ENCODE measurements around the gene AK9. TPM values are rescaled to one million over a fixed set of nuclear protein-coding genes. Genes with fewer than 3 reads are reported as not detected.

AK9 gene
- total and polyA plus RNA-seq, 2 of the 8 experiments (the other 6 are each of a cell fraction or from before 2014, with no cell fraction given): 1.8 to 2.2 TPM

GRCh38 chr6:109718991-109719390, 28.0 kb upstream of the AK9 start:
- Histone ChIP-seq H3K27ac (ENCODE audit: low read depth, low read length) (no peak overlapping the region), H3K79me2 (ENCODE audit: control insufficient read depth in 1 of 2, insufficient read depth in 2 of 2, low read length in 2 of 2) (no peaks in the 10 kb centered on the region; a peak in 1 of 4 replicates), H3K4me3 (ENCODE audit: extremely low read depth in 1 of 4, insufficient read depth in 2 of 4, low read depth in 3 of 4, low read length in 4 of 4) (no peak overlapping the region), H2BK15ac (ENCODE audit: low read length) (no peak overlapping the region), H3K14ac (ENCODE audit: insufficient read length) (no peak overlapping the region), H4K20me1 (replicated peaks in 1 of 2; ENCODE audit: control insufficient read depth in 1 of 2, insufficient read depth in 2 of 2, low read length in 2 of 2) (peaks cover 0 to 2% of the 10 kb centered on the region in 2 experiments), H3K4ac (replicated peaks; ENCODE audit: insufficient read length, low read depth, low read length) (no peak overlapping the region), H3K79me1 (ENCODE audit: low read depth, low read length) (no peaks in the 10 kb centered on the region; the same call in none of the 2 replicates), H4K91ac (replicated peaks; ENCODE audit: insufficient read length, low read length) (no peak overlapping the region), H3K23me2 (ENCODE audit: low read depth, low read length) (no peaks in the 10 kb centered on the region), H2BK5ac (ENCODE audit: low read depth, low read length) (no peak overlapping the region), H3K9me3 (ENCODE audit: insufficient read depth in 2 of 2, low read depth in 1 of 2, low read length in 1 of 2) (no peaks in the 10 kb centered on the region), H3K23ac (ENCODE audit: insufficient read length) (no peak overlapping the region), H2BK120ac (replicated peaks; ENCODE audit: low read depth, low read length) (no peak overlapping the region), H3K4me2 (ENCODE audit: insufficient read depth in 1 of 2, low read depth in 2 of 2, low read length in 2 of 2) (no peak overlapping the region), H3K18ac (ENCODE audit: extremely low read depth, low read length) (no peak overlapping the region), H2AFZ (ENCODE audit: low read length) (no peak overlapping the region), H4K5ac (ENCODE audit: insufficient read length, low read depth, low read length) (no peak overlapping the region), H3K56ac (replicated peaks; ENCODE audit: insufficient read length, low read depth, low read length) (no peak overlapping the region), H2BK20ac (ENCODE audit: low read length) (no peak overlapping the region), H3K9ac (replicated peaks in 1 of 4; ENCODE audit: extremely low read depth in 1 of 4, low read depth in 3 of 4, low read length in 3 of 4) (no peak overlapping the region), H3K4me1 (replicated peaks in 1 of 4; ENCODE audit: control insufficient read depth in 3 of 4, insufficient read depth in 4 of 4, low read length in 3 of 4) (no peaks in the 10 kb centered on the region), H3K27me3 (replicated peaks in 1 of 4; ENCODE audit: control insufficient read depth in 3 of 4, extremely low read depth in 1 of 4, insufficient read depth in 3 of 4, low read length in 3 of 4) (peaks cover 0 to 1% (median 0%) of the 10 kb centered on the region in 4 experiments; a peak in 1 of 7 replicates), H3K36me3 (ENCODE audit: control insufficient read depth in 2 of 4, insufficient read depth in 4 of 4, low read length in 3 of 4) (no peaks in the 10 kb centered on the region; a peak in 1 of 8 replicates), H2AK5ac (ENCODE audit: low read depth, low read length) (no peak overlapping the region), H4K8ac (ENCODE audit: extremely low read depth, insufficient read depth, low read length) (no peak overlapping the region), H2BK12ac (ENCODE audit: low read depth, low read length) (no peak overlapping the region)
- ChIA-PET CTCF (ENCODE audit: partially characterized antibody) (interaction anchor here (0.6 to 1.8 kb wide), 5 partner anchors 14 to 282 kb away, joined by 3 to 10 read pairs (median 3); no protein-coding TSS in a partner anchor), POLR2A (ENCODE audit: partially characterized antibody) (interaction anchor here (0.6 kb wide), 1 partner anchor 1715 kb away, joined by 3 read pairs; no protein-coding TSS in a partner anchor)
- 83% methylated on average over 5 of the region's 5 CpGs; no CpG with 5 or more reads in 1 of the 2 experiments for WGBS, 2 experiments (ENCODE audit: extremely low coverage in 1 of 2, insufficient coverage in 1 of 2, insufficient read length in 1 of 2, insufficient replicate concordance in 2 of 2, low coverage in 1 of 2, low lambda C conversion rate in 2 of 2, missing lambda C conversion rate in 1 of 2)
- DNase-seq (ENCODE audit: low read depth in 1 of 2, low spot score in 2 of 2): no peak
- no peak for FAIRE-seq
- TF ChIP-seq ATF2 (IDR thresholded peaks at IDR 0.05; ENCODE audit: low read length) (no peak), USF2 (IDR thresholded peaks at IDR 0.05; ENCODE audit: low read length) (no peak), BCL11A (IDR thresholded peaks at IDR 0.05; ENCODE audit: low read depth in 2 of 2, low read length in 2 of 2) (no peak), BRCA1 (IDR thresholded peaks at IDR 0.05; ENCODE audit: low read depth, low read length) (no peak), POU5F1 (IDR thresholded peaks at IDR 0.05; ENCODE audit: low read depth, low read length) (no peak), TAF7 (optimal IDR thresholded peaks at IDR 0.05; ENCODE audit: borderline replicate concordance, low read depth, low read length) (no peak), CTCF (IDR thresholded peaks at IDR 0.05; ENCODE audit: control extremely low read depth in 1 of 3, insufficient read depth in 1 of 3, low read depth in 1 of 3, low read length in 3 of 3) (no peak)
